Omental fat pad (tissue), 4 donors: ENCODE measurements around the gene FIZ1. TPM values are rescaled to one million over a fixed set of nuclear protein-coding genes. Genes with fewer than 3 reads are reported as not detected.

Experiments
- ATAC-seq: fragments of 150-250 bp; one replicate; pipeline ENCODE4 v1.9.1; 2016; ENCODE audit warnings: mild to moderate bottlenecking, moderate library complexity; ENCODE audit not compliant: low FRiP score
- DNase-seq: peaks from one replicate; pipeline ENCODE4 v3.0.0-alpha.2; 2019; ENCODE audit warnings: low spot score
- CTCF ChIP-seq, 3 donors: fragments of 450-650 bp; IDR thresholded peaks; one replicate each; pipeline ENCODE4 v1.5.1; 2016 to 2017; ENCODE audit warnings: antibody characterized with exemption in 3 of 3, mild to moderate bottlenecking in 3 of 3, moderate library complexity in 2 of 3
- total RNA-seq, 4 donors: library from RNA; depleted of rRNA; stranded (reverse); fragments of >200 nt; gene quantifications; one replicate each; pipeline ENCODE4 v1.1.0, GENCODE V29; 2016

The FIZ1 gene
- total RNA-seq, 4 donors from 2014 or later: 4.2 to 7.1 (median 5.0) TPM

- DNase-seq (no peak), ATAC-seq (no peak)
- no peak for TF ChIP-seq CTCF (IDR thresholded peaks at IDR 0.05)
Measured at GRCh38 chr19:55644842-55645511, 45.7 kb upstream of the FIZ1 start.

DNA sequence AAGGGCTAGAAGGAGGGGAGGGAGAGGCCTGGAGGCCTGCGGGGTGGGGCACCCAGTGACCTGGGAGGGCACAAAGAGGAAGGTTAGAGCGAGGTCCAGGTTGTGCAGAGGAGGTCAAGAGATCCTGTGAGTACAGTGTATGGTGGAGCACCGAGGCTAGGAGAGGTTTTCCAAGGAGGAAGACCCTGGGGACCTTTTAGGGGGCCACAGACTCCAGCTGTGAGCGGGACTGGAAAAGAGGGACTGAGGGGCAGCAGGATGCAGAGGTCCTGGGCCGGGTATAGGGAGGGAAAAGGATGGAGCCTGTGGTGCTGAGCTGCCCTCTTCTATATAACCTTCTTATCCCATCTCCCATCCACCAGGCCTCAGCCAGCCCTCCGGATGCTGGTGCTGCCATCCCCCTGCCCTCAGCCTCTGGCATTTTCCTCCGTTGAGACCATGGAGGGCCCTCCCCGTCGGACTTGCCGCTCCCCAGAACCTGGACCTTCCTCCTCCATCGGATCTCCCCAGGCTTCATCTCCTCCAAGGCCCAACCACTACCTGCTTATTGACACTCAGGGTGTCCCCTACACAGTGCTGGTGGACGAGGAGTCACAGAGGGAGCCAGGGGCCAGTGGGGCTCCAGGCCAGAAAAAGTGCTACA, 45.0 kb upstream of the FIZ1 start:
- TF ChIP-seq CTCF (IDR thresholded peaks at IDR 0.05): no peak
- ATAC-seq (no peak), DNase-seq (no peak)

GRCh38 chr19:55643887-55644176, 44.5 kb upstream of the FIZ1 start:
- no peak for TF ChIP-seq CTCF (IDR thresholded peaks at IDR 0.05)

GRCh38 chr19:55643003-55643886, 43.9 kb upstream of the FIZ1 start, which contains the start of gene ZNF581:
ZNF581 (plus strand) TSS chr19:55643649; CDS start chr19:55644572, 923 bp downstream.
- ATAC-seq (peak; percentile 62), DNase-seq (no peak)
- TF ChIP-seq CTCF (IDR thresholded peaks at IDR 0.05): no peak

More at GRCh38 chr19:55643887-55644176, 44.5 kb upstream of the FIZ1 start:
- ATAC-seq (no peak), DNase-seq (no peak)

- ATAC-seq (no peak), DNase-seq (no peak)
- no peak for TF ChIP-seq CTCF (IDR thresholded peaks at IDR 0.05)
Measured at GRCh38 chr19:55642153-55643002, 43.1 kb upstream of the FIZ1 start.

DNA sequence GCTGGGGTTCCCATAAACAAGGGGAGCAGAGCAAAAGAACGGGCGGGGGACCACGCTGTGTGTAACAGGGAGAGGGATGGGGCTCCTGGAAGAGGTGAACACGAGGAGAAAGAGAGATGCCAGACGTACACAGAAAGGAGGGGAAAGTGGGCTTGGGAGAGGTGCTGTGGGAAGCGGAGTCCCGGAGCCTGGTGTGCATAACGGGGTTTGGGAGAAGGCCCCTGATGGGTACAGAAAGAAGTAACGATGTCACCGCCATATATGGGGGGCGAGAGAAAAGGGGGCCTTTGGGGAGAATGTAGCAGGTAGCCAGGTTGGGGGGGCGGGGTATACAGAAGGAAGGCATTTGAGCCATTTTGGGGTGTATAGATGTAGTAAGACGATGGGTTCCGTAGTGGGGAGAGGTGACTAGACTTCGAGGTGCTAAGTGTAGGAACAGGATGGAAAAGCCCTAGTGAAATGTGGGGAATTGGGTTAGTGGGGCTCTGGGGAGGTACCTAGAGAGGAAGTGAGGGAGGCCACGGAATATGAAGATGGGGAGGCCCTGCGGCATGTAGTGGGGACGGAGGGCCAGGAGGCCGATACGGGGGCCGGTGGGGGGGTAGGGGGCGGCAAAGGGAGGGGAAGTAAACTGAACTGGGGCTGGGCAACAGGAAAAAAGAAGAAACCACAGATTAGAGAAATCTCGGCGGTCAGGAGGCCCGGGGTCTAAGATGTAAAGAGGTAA, 42.3 kb upstream of the FIZ1 start:
- no peak for TF ChIP-seq CTCF (IDR thresholded peaks at IDR 0.05)
- DNase-seq (no peak), ATAC-seq (peak; percentile 0)
